Measurements from ENCODE around the gene HOXC12. TPM values are rescaled to one million over a fixed set of nuclear protein-coding genes. Genes with fewer than 3 reads are reported as not detected.

Gene HOXC12
- polyA plus RNA-seq, 3 donors: 0.02 TPM; not detected in 2

- no peak overlapping the region for H3K27ac ChIP-seq (ENCODE audit: low read depth, low read length)
- WGBS, 3 donors: 8 to 10% (median 9%) methylated on average over 19 of the region's 19 CpGs
Measured at GRCh38 chr12:53953831-53954693, 641 bp upstream of the HOXC12 start.

- 2 to 6% (median 5%) methylated on average over 70 to 86 of the region's 86 CpGs for WGBS, 3 donors
Measured at GRCh38 chr12:53955036-53955775, 503 bp downstream of the HOXC12 start.

GRCh38 chr12:53955776-53956250 lies 1.1 kb downstream of the HOXC12 start:
- no peak overlapping the region for H3K27ac ChIP-seq (ENCODE audit: low read depth, low read length)
- WGBS, 3 donors: 10 to 14% (median 11%) methylated on average over 10 of the region's 10 CpGs

More at GRCh38 chr12:53955036-53955775, 503 bp downstream of the HOXC12 start:
- H3K27ac ChIP-seq (ENCODE audit: low read depth, low read length): no peak overlapping the region

- 8 to 10% (median 10%) methylated on average over 25 of the region's 25 CpGs for WGBS, 3 donors
- no peak overlapping the region for H3K27ac ChIP-seq (ENCODE audit: low read depth, low read length)
Measured at GRCh38 chr12:53956251-53956887, 1.7 kb downstream of the HOXC12 start.

GRCh38 chr12:53956914-53957536 lies 2.3 kb downstream of the HOXC12 start:
- WGBS, 3 donors: 7 to 12% (median 10%) methylated on average over 11 of the region's 11 CpGs
- H3K27ac ChIP-seq (ENCODE audit: low read depth, low read length): no peak overlapping the region

GRCh38 chr12:53958128-53958527 lies 3.4 kb downstream of the HOXC12 start:
- WGBS, 3 donors: 16 to 22% (median 21%) methylated on average over 3 of the region's 3 CpGs

GRCh38 chr12:53959314-53959713 lies 4.6 kb downstream of the HOXC12 start:
- H3K27ac ChIP-seq (ENCODE audit: low read depth, low read length): no peak overlapping the region
- 7 to 12% (median 11%) methylated on average over 4 of the region's 4 CpGs for WGBS, 3 donors

More at GRCh38 chr12:53958128-53958527, 3.4 kb downstream of the HOXC12 start:
- no peak overlapping the region for H3K27ac ChIP-seq (ENCODE audit: low read depth, low read length)

GRCh38 chr12:53960187-53961024 lies 5.7 kb downstream of the HOXC12 start:
- 8 to 9% (median 9%) methylated on average over 39 of the region's 39 CpGs for WGBS, 3 donors
- no peak overlapping the region for H3K27ac ChIP-seq (ENCODE audit: low read depth, low read length)

GRCh38 chr12:53961025-53961761 lies 6.5 kb downstream of the HOXC12 start:
- H3K27ac ChIP-seq (ENCODE audit: low read depth, low read length): no peak overlapping the region
- WGBS, 3 donors: 2% methylated on average over 65 to 72 of the region's 72 CpGs

- no peak overlapping the region for H3K27ac ChIP-seq (ENCODE audit: low read depth, low read length)
- 19 to 30% (median 21%) methylated on average over 7 of the region's 7 CpGs for WGBS, 3 donors
Measured at GRCh38 chr12:53963005-53963404, 8.3 kb downstream of the HOXC12 start.

- H3K27ac ChIP-seq (ENCODE audit: low read depth, low read length): no peak overlapping the region
- WGBS, 3 donors: 6 to 12% (median 9%) methylated on average over 38 of the region's 38 CpGs
Measured at GRCh38 chr12:53963434-53964314, 9.0 kb downstream of the HOXC12 start.

- WGBS, 3 donors: 5 to 11% (median 8%) methylated on average over 2 of the region's 2 CpGs
- no peak overlapping the region for H3K27ac ChIP-seq (ENCODE audit: low read depth, low read length)
Measured at GRCh38 chr12:53964315-53964713, 9.6 kb downstream of the HOXC12 start.

GRCh38 chr12:53965281-53966084 lies 10.8 kb downstream of the HOXC12 start:
- 3 to 5% (median 5%) methylated on average over 17 to 18 of the region's 18 CpGs for WGBS, 3 donors
- H3K27ac ChIP-seq (ENCODE audit: low read depth, low read length): no peak overlapping the region

- no peak overlapping the region for H3K27ac ChIP-seq (ENCODE audit: low read depth, low read length)
- 3 to 8% (median 7%) methylated on average over 15 of the region's 15 CpGs for WGBS, 3 donors
Measured at GRCh38 chr12:53966085-53966384, 11.3 kb downstream of the HOXC12 start.

- no peak overlapping the region for H3K27ac ChIP-seq (ENCODE audit: low read depth, low read length)
- WGBS, 3 donors: 6 to 11% (median 10%) methylated on average over 35 to 36 of the region's 36 CpGs
Measured at GRCh38 chr12:53966385-53967133, 11.9 kb downstream of the HOXC12 start.

Data from adipose tissue (tissue), 3 donors.